Tibial nerve (tissue), 3 donors: ENCODE results near the gene CEP126.

Experiments used
- CTCF ChIP-seq, 5 experiments: fragments of 200-600 bp in 3 of 5; fragments of 450-650 bp in 2 of 5; sonication (generic) in 3 of 5; IDR thresholded peaks; one replicate each; pipeline ENCODE4 v1.5.1; 2016 to 2019; ENCODE audit warnings: antibody characterized with exemption in 5 of 5, mild to moderate bottlenecking in 3 of 5, moderate library complexity in 2 of 5
- POLR2A ChIP-seq, 2 donors: fragments of 450-650 bp; IDR thresholded peaks; one replicate each; pipeline ENCODE4 v1.6.1; 2017; ENCODE audit warnings: antibody characterized with exemption in 2 of 2, mild to moderate bottlenecking in 2 of 2, moderate library complexity in 2 of 2

- TF ChIP-seq POLR2A (IDR thresholded peaks at IDR 0.05): peak; percentile 10 to 50
- peak in 4 of 5 experiments; percentile 33 to 71 (median 60) for TF ChIP-seq CTCF (IDR thresholded peaks at IDR 0.05)
These were observed at the start of gene CEP126 for GRCh38 chr11:101914738-101915426.
